ENCODE data around the gene EIF5B.

GRCh38 chr2:99317161-99317872, 19.9 kb upstream of the EIF5B start:
- TF ChIP-seq, protein P1, sequence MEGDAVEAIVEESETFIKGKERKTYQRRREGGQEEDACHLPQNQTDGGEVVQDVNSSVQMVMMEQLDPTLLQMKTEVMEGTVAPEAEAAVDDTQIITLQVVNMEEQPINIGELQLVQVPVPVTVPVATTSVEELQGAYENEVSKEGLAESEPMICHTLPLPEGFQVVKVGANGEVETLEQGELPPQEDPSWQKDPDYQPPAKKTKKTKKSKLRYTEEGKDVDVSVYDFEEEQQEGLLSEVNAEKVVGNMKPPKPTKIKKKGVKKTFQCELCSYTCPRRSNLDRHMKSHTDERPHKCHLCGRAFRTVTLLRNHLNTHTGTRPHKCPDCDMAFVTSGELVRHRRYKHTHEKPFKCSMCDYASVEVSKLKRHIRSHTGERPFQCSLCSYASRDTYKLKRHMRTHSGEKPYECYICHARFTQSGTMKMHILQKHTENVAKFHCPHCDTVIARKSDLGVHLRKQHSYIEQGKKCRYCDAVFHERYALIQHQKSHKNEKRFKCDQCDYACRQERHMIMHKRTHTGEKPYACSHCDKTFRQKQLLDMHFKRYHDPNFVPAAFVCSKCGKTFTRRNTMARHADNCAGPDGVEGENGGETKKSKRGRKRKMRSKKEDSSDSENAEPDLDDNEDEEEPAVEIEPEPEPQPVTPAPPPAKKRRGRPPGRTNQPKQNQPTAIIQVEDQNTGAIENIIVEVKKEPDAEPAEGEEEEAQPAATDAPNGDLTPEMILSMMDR (conservative IDR thresholded peaks at IDR 0.05; ENCODE audit: low read depth, low read length), result no peak
- no peak for TF ChIP-seq EZH2 (IDR thresholded peaks at IDR 0.05; ENCODE audit: borderline replicate concordance, low read depth, low read length, poor library complexity, severe bottlenecking)
